GM19372 (cell line): ENCODE results near the gene BBS9.
"Not testable (repeated sequence)": the region's sequence is repeated elsewhere in the genome, so short reads cannot be mapped to it uniquely, and the experiment has no call there.

Experiments used
- ATAC-seq: cut with Tn5 transposase; IDR thresholded peaks from one replicate; pipeline ENCODE4 v1.9.1; 2021; ENCODE audit warnings: mild to moderate bottlenecking, low read depth, moderate library complexity; ENCODE audit not compliant: unreplicated experiment

Gene BBS9

DNA sequence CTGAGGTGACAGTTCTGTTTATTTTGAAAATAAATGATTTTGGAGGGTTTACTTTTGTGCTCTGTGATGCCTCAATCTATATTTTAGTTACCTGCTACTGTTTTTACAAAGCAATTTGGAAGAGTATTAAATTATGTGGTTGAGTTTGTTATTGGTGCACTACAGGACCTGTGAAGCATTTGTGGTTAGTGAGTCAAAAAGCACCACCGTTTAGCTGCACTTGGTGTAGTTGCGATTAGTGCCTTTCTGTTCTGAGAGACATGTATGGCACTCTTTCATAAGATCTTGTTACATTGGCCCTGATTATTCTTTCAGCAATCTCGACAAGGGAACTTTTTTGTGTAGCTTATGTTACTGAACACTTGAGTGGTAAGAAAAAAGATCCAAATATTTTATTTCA, 132.2 kb downstream of the BBS9 start:
- ATAC-seq: no peak

DNA sequence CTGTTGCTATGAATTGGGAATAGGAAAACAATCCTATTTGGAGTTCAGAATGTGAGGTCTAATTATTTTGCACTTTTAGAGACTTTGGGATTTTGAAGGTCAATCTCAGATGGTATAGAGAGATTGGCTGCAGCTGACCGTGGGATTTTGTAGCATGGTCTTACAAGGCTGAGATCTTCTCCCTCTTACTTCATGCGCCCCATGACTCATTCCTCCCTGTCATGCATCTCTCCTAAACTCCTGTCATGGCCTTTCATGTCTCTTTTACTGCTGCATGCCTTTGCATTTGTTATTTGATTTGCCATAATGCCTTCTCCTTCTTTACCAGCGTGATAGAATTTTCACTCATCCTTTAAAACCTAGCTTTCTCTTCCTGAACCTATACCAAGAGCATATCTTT, 133.1 kb downstream of the BBS9 start:
- no peak for ATAC-seq

DNA sequence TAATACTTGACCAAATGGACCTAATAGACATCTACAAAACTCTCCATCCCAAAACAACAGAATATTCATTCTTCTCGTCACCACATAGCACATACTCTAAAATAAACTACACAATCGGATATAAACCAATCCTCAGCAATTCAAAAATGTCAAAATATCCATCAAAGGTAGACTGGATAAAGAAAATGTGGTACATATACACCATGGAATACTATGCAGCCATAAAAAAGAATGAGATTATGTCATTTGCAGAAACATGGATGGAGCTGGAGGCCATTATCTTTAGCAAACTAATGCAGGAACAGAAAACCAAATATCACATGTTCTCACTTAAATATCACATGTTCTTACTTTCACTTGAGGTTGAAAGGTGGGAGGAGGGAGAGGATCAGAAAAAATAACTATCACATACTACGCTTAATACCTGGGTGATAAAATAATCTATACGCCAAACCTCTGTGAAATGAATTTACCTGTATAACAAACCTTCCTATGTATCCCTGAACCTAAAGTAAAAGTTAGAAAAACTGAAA, 142.5 kb downstream of the BBS9 start:
- not testable (repeated sequence) for ATAC-seq

DNA sequence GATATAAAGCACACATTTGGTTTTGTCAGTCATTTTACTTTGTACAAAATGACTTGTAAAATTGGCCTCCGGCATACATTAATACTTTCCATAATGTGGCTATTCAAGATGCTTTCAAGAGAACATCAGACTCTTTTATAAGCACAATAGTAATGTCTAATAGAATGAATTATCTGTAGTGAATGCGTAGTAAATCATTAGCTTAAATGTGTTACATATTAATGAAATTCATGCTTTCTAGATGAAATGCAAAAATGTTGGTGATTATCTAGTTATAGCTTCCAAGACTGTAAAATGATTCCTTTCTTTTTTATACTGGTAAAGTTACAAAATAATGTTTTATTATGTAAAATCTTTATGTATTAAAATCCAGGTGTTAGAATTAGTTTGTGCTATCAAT, 144.0 kb downstream of the BBS9 start:
- no peak for ATAC-seq

DNA sequence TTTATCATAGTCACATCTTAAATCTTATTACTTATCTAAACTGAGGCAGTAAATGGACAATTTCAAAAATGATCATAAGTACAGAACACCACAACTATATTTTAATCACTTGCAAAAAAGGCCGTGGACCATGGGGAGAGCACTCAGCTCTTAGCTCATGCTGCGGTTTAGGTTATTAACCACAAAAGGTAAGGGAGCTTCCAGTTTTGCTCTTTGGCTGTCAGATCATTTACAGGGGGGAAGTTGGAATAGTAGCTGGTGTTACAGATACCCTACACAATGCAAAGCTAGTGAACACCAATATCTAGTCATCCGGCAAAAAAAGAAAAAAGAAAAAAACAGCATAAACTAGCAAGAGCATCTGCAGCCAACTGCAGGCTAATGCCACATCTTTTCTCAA, 147.0 kb downstream of the BBS9 start:
- ATAC-seq: no peak

DNA sequence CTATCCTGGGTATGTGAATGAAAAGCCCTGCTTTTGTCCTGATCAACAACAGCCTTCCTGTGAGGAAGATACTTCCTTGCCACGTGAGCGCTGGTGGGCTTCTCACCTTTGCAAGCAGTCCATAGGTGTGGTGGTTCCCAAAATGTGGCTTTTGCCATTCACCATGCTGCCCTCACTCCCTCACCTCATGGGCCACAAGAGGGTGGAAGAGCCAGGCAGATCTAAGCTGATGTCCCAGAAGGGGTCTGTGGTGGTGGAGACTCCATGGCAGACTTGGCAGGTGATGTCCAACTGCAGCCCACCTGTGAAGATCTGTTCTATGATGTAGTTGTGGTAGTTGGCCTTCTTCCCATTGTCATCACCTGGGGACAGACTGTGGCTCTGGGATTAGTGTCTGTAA, 147.4 kb downstream of the BBS9 start:
- no peak for ATAC-seq

DNA sequence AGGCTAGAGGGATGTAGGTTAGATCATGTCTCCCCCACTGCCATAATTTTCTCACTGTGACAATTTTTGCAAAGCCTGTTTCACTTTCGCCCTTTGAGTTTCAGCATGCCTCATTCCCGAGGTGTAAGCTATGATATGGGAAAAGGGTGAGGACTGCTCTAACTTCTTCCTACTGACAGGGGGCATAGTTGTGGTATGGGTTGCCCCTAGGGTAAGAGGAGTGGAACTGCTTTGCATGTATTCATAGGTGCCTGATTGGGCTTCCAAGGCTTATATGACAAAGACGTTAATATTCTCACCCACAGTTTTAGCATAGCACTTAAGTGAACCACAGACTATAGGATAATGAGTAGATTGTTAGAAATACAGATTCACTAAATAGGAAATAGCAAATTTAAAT, 148.7 kb downstream of the BBS9 start:
- no peak for ATAC-seq

DNA sequence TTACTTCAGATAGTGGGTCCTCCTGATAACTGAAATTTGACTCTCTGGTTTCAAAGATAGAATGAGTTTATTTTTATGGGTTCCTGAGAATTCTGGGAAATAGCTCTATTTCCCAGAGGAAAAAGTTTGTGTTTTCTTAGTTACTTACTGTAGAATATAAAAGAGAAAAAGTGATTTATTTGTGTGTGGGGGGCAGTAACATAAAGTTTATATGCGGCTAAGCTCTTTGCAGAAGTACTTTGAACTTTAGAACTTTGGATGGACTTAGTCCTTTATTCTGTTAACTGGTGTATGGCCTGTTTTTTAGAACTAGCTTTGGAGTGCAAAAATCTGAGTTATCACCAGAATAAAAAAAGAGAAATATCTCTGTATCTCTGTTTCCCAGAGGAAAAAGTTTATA, 157.1 kb downstream of the BBS9 start:
- no peak for ATAC-seq

DNA sequence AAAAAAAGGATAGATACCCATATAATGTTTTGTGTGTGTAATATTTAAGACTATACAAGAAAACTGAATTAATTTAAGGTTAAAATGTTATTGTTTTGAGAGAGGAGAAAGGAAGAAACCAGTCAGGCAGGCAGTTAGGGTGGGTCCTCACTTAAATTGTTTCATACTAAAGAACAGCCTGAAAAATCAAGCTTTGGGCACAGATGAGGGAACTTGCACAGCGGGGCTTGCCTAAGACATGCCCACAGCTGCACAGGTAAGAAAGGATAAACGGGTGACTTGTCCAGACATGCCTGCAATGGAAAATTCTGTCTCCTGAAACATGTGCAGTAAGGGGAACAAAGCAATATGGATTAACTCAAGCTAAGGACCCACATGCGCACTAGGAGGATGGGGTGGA, 158.4 kb downstream of the BBS9 start:
- no peak for ATAC-seq

DNA sequence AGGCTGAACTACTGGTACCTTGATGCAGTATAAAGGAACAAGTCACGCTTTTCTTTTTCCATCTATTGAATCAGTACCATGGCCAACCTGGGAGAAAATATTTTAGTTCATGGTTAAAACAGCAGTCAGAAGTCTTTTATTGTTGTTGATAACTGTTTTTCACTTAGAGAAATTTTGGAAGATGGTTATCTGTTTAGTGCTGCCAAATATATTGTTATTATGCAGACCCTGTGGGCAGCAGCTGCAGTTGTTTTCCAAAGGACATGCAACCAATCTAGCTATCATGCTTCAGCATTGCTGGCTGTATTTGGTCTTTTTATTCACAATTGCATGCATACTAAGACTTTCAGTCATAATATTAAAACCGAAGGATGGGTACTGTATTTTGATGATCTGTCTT, 169.5 kb downstream of the BBS9 start:
- ATAC-seq: no peak

DNA sequence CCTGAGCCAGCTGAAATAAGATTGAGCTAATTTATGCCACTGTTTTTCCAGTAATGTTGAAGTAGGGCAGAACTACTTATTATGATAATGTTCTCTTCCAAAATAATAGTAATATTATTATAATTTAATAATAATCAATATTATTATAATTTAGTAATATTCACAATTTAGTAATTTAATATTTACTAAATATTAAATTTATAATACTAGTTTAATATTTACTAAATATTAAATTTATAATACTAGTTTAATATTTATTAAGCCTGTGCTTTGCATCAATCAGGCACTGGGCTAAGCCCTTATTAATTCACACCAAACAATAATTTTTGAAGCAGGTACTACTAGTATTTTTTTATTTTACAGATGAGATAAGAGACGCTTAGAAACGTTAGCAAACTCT, 170.1 kb downstream of the BBS9 start:
- ATAC-seq: no peak

DNA sequence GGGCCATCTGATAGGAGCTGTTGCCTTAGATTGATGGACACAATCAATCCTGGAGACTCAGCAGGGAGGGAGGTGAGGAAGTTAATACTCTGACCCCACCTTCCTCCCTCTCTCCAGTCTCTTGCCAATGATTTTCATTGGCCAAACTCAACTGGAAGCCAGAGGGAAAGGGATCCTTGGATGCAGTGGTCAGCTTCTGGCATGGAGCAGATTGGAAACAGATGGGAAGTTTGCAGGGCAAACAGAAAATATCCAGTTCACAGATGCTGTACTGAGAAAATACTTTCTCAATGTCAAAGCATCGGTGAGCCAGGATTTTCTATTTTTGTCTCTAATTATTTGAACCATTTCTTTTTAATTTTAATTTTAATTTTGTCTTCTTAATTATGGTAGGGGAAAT, 170.8 kb downstream of the BBS9 start:
- no peak for ATAC-seq

DNA sequence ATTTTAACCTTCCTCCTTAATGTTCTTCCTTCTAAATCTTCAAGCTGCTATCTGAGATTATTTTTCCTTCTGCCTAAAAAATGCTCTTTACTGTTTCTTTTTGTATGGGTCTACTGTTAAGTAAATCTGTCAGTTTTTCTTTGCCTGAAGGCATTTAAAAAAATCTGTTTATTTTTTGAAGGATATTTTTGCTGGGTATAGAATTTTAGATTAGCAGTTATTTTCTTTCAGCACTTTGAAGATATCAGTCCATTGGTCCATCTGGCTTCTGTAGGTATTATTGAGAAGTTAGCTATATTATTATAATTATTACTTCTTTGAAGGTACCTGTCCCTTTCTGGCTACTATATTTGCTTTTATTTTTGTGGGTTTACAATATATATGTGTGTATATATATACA, 171.4 kb downstream of the BBS9 start:
- no peak for ATAC-seq

DNA sequence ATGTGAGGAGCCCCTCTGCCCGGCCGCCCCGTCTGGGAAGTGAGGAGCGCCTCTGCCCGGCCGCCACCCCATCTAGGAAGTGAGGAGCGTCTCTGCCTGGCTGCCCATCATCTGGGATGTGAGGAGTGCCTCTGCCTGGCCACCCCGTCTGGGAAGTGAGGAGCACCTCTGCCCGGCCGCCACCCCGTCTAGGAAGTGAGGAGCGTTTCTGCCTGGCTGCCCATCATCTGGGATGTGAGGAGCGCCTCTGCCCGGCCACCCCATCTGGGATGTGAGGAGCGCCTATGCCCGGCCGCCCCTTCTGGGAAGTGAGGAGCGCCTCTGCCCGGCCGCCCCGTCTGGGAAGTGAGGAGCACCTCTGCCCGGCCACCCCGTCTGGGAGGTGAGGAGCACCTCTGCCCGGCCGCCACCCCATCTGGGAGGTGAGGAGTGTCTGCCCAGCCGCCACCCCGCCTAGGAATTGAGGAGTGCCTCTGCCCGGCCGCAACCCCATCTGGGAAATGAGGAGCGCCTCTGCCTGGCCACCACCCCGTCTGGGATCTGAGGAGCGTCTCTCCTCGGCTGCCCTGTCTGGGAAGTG, 174.7 kb downstream of the BBS9 start:
- ATAC-seq: not testable (repeated sequence)

DNA sequence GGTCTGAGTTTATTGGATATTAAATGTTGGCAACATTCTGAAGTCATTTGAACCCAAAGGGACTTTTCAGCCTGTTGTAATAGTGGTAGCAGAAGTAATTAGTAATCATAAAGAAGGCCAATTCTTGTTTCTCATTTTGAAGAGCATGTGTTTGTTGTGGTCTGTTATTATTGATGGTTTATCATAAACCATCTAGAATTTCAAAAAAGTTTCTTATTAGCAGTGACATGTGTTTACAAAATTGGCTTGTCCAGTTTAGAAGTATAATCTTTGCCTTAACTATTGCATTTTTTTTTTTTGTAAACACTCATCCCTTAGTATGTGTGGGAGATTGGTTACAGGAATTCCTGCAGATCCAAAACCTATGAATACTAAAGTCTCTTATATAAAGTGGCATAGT, 177.8 kb downstream of the BBS9 start:
- ATAC-seq: no peak

DNA sequence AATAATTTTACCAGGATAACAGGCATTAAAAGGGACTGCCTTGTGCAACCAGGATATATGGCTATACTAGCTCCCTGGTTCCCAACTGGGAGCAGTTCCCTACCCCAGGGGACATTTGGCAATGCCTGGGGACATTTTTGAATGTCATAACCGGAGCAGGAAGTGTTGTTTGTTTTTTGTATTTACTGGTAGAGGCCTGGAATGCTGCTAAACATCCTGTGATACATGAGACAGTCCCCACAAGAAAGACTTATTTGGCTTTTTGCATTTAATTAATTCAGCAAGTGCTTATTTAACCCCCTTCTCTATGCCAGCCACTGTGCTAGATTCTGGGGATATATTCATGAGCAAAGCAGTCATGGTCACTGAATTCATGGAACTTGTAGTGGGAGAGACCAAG, 181.2 kb downstream of the BBS9 start:
- no peak for ATAC-seq

DNA sequence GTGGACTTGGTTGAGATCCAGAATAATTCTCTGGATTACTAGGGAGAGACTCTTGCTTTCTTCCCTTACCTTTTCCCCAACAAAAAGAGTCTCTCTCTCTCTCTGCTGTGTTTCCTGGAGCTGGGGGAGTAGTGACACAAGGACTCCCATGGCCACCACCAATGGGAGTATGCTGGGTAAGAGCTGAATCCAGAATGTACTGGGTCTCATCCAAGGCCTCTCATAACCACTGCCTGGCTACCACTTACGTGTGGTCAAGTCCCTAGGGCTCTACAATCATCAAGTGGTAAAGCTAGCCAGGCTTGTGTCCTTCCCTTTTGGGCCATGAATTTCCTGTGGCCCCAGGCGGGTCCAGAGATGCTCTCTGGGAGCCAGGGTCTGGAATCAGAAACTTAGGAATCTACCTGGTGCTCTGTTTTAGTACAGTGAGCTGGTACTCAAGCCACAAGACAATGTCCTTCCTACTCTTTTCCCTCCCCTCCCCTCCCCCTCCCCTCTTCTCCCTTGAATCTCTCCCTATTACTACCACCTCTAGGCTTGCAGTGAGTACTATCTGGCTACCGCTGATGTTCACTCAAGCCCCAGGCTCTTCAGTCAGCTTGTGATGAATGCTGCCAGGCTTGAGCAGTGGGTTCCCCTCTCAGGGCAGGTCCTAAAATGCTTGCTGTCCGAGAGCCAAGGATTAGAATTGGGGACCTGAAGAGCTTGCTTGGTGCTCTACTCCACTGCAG, 196.6 kb downstream of the BBS9 start:
- no peak for ATAC-seq

DNA sequence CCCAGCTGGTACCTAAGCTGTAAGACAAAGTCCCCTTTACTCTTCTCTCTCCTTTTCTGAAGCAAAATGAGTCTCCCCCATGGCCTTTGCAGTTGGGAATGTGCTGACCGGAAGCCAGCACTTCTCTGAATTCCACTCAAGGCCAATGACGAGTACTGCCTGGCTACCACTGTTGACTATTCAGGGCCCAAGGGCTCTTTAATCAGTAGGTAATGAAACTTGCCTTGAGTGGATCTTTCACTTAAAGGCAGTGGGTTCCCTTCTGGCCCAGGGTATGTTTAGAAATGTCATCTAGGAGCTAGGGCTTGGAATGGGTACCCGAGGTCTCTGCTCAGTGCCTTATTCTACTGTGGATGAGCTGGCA, 197.1 kb downstream of the BBS9 start:
- no peak for ATAC-seq

DNA sequence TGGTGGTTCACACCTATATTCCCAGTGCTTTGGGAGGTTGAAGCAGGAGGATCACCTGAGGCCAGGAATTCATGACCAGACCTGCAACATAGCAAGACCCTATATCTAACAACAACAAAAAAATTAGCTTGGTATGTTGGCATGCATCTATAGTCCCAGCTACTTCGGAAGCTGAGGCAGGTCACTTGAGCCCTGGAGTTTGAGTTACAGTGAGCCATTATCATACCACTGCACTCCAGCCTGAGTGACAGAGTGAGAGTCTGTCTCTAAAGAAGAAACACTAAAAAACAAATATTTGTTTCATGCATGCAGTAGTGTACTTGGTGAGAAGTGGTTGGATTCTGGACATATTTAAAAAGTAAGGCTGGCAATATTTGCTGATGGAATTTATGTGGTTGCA, 198.1 kb downstream of the BBS9 start:
- ATAC-seq: no peak

DNA sequence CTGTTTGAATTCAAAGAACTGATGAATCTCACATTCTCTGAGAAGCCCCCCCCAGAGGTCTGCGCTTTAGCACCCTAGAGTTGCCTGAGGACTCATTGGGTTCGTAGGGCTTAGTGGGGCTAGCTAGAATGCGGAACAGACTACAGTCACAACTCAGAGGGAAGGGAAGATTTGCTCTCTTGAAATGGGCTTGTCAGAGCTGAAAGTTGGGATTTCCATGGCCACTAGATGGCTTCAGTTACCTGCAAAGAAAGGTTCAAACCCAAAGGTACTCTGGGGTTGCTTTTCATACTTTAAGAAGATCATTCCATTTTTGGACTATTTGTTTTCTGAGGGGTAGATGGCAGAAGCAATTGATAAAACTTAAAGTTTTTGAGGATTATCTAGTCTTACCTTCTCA, 205.0 kb downstream of the BBS9 start:
- no peak for ATAC-seq

DNA sequence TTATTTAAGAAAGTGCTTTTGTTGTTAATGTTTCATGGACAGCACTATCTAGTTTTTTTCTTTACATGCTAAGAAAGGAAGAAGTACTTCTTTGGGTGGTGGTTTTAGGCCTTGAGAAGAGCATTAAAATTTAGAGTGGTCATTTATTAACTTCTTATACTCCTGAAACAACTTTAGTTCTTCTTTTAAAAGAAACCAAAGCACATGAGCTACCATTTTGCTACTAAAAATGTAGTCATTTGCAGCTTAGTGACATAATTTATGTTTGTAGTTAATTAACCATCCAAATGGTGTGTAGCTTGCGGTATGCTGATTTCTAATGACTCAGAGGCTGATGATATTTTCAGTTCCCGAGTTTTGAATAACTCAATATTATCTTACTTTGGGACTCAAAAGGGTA, 207.5 kb downstream of the BBS9 start:
- no peak for ATAC-seq

DNA sequence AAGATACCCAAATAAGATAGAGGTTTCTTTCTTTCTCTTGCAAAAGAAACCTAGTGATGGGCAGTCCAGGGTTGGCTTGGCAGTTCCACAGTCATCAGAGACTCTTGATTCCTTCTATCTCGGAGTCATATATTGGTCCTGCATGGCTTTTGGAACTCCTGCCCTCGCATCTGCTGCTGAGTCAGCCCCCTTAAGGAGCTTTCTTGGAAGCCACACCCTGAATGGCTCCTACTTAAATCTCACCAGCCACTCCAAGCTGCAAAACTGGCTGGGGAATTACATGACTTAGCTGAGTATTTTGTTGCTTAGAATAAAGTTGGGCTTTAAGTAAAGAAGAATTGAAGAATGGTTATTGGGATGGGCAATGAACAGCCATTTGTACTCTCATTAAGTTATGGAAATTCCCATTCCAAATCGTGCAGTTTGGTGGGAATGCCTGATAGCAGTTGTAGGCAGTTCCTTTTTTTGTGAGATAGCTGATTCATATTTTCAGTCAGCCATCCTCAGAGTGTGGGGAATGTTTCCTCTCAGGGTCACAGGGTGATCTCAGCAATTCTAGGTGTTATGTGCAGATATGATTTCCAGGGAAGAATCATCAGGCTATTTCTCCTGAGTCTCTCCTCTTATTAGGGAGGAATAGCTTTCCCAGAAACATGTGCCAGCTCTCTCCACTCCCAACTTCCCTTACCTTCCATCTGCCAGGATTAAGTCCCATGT, 209.9 kb downstream of the BBS9 start:
- ATAC-seq: no peak
